Tibial nerve (tissue), 4 donors: ENCODE data around the gene NFATC3. TPM values are rescaled to one million over a fixed set of nuclear protein-coding genes. Genes with fewer than 3 reads are reported as not detected.

Experiments used
- DNase-seq, 2 donors: peaks; one replicate each; pipeline ENCODE4 v3.0.0-alpha.2; 2019; ENCODE audit warnings: low spot score in 2 of 2
- H3K27ac ChIP-seq, 4 donors: fragments of 200-600 bp; sonication (generic) in 3 of 4; one replicate each; pipeline ENCODE4 v1.5.1; 2017 to 2019; ENCODE audit warnings: mild to moderate bottlenecking in 1 of 4
- H3K27me3 ChIP-seq, 2 donors: fragments of 200-600 bp; sonication (generic) in 1 of 2; one replicate each; pipeline versions ENCODE4 v1.5.1 to v1.6.0; 2017 to 2019
- H3K36me3 ChIP-seq, 3 donors: fragments of 200-600 bp; sonication (generic); one replicate each; pipeline ENCODE4 v1.5.1; 2018 to 2019
- H3K4me1 ChIP-seq, 4 donors: fragments of 200-600 bp; sonication (generic) in 3 of 4; one replicate each; pipeline ENCODE4 v1.5.1; 2017 to 2019
- H3K4me3 ChIP-seq, 4 donors: fragments of 200-600 bp; sonication (generic) in 3 of 4; one replicate each; pipeline ENCODE4 v1.5.1; 2017 to 2019; ENCODE audit warnings: mild to moderate bottlenecking in 1 of 4, moderate library complexity in 1 of 4
- H3K9me3 ChIP-seq, 4 donors: fragments of 200-600 bp; sonication (generic) in 3 of 4; one replicate each; pipeline ENCODE4 v1.5.1; 2017 to 2019
- EP300 ChIP-seq, 2 donors: sonication (generic); formaldehyde crosslinking; IDR thresholded peaks; one replicate each; pipeline ENCODE4 v1.6.1; 2017; ENCODE audit warnings: antibody characterized with exemption in 2 of 2, mild to moderate bottlenecking in 1 of 2
- POLR2A ChIP-seq, 2 donors: fragments of 450-650 bp; IDR thresholded peaks; one replicate each; pipeline ENCODE4 v1.6.1; 2017; ENCODE audit warnings: antibody characterized with exemption in 2 of 2, mild to moderate bottlenecking in 2 of 2, moderate library complexity in 2 of 2
- WGBS, 2 donors: methylation state at CpG; one replicate each; pipeline ENCODE4 v1.1.5; 2018; 5-methylcytosine and 5-hydroxymethylcytosine counted together
- total RNA-seq, 4 donors: library from RNA; depleted of rRNA; stranded (reverse); fragments of >200 nt; gene quantifications; one replicate each; pipeline ENCODE4 v1.1.0, GENCODE V29; 2016
- TF ChIP-seq, protein P1 (sequence below), 5 experiments: fragments of 200-600 bp in 3 of 5; fragments of 450-650 bp in 2 of 5; sonication (generic) in 3 of 5; IDR thresholded peaks; one replicate each; pipeline ENCODE4 v1.5.1; 2016 to 2019; ENCODE audit warnings: antibody characterized with exemption in 5 of 5, mild to moderate bottlenecking in 3 of 5, moderate library complexity in 2 of 5

NFATC3 gene
- total RNA-seq, 4 donors from 2014 or later: 81.4 to 105 (median 97.1) TPM

GRCh38 chr16:68072038-68072695, 13.0 kb upstream of the NFATC3 start:
- 69 to 75% methylated on average over 8 to 9 of the region's 9 CpGs for WGBS, 2 donors
- peaks cover 0 to 74% (median 0%) of the 10 kb centered on the region in 3 donors for H3K36me3 ChIP-seq
- TF ChIP-seq POLR2A (IDR thresholded peaks at IDR 0.05) (no peak), EP300 (IDR thresholded peaks at IDR 0.05) (no peak)
- TF ChIP-seq, protein P1, sequence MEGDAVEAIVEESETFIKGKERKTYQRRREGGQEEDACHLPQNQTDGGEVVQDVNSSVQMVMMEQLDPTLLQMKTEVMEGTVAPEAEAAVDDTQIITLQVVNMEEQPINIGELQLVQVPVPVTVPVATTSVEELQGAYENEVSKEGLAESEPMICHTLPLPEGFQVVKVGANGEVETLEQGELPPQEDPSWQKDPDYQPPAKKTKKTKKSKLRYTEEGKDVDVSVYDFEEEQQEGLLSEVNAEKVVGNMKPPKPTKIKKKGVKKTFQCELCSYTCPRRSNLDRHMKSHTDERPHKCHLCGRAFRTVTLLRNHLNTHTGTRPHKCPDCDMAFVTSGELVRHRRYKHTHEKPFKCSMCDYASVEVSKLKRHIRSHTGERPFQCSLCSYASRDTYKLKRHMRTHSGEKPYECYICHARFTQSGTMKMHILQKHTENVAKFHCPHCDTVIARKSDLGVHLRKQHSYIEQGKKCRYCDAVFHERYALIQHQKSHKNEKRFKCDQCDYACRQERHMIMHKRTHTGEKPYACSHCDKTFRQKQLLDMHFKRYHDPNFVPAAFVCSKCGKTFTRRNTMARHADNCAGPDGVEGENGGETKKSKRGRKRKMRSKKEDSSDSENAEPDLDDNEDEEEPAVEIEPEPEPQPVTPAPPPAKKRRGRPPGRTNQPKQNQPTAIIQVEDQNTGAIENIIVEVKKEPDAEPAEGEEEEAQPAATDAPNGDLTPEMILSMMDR (IDR thresholded peaks at IDR 0.05): peak in 1 of 5 experiments; percentile 6
- H3K4me1 ChIP-seq: peaks cover 0 to 41% (median 19%) of the 10 kb centered on the region in 4 donors
- H3K27me3 ChIP-seq: no peaks in the 10 kb centered on the region
- H3K27ac ChIP-seq: peak overlapping the region in 3 of 4 donors; percentile 15 to 68 (median 53)
- H3K4me3 ChIP-seq: no peak overlapping the region
- peak; percentile 42 to 59 for DNase-seq
- H3K9me3 ChIP-seq: no peaks in the 10 kb centered on the region

DNA sequence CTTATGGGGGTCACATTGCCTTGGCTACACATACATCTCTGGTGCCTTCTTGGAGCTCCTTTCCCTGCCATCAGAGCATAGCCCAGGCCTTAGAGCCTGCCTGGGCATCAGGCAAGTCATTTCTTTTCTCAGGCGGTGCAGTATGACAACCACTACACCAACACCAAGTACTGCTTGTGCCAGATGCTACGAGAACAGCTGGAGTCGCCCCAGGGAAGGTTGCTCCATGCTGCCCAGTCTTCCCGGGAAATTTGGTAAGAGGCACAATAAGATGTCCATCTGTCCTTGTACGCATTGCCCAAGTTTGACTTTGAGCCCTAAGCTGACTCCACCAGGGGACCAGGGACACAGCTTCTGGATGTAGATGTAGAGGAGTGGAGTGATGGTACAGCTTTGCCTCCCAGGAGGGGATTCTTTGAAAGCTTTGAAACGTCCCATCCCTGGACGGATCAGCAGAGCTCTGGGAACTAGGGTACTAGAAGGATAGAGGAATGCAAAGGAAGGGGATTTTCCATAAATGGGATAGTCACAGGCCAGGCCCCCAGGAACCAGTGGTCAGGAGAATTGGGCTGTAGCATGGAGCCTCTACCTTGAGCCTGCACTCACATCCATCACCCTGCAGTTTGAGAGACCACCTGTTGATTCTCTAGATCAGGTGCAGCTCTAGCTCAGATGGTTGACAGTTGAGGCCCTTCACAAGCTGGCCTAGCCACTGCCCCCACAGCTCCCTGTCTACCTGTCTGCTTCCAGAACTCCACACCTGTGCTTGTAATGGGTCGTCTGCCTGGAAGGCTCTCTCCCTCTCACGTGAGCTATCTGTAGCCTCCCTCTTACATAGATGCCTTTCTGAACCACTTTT, 11.0 kb upstream of the NFATC3 start:
- Histone ChIP-seq H3K27me3 (no peaks in the 10 kb centered on the region), H3K4me1 (peaks cover 0 to 40% (median 21%) of the 10 kb centered on the region in 4 donors), H3K27ac (no peak overlapping the region), H3K9me3 (no peaks in the 10 kb centered on the region), H3K4me3 (no peak overlapping the region), H3K36me3 (peaks cover 0 to 85% (median 0%) of the 10 kb centered on the region in 3 donors)
- TF ChIP-seq, protein P1 (IDR thresholded peaks at IDR 0.05): no peak
- no peak for TF ChIP-seq POLR2A (IDR thresholded peaks at IDR 0.05)
- no peak for TF ChIP-seq EP300 (IDR thresholded peaks at IDR 0.05)
- 95% methylated on average over 9 of the region's 9 CpGs for WGBS, 2 donors
- DNase-seq: no peak

DNA sequence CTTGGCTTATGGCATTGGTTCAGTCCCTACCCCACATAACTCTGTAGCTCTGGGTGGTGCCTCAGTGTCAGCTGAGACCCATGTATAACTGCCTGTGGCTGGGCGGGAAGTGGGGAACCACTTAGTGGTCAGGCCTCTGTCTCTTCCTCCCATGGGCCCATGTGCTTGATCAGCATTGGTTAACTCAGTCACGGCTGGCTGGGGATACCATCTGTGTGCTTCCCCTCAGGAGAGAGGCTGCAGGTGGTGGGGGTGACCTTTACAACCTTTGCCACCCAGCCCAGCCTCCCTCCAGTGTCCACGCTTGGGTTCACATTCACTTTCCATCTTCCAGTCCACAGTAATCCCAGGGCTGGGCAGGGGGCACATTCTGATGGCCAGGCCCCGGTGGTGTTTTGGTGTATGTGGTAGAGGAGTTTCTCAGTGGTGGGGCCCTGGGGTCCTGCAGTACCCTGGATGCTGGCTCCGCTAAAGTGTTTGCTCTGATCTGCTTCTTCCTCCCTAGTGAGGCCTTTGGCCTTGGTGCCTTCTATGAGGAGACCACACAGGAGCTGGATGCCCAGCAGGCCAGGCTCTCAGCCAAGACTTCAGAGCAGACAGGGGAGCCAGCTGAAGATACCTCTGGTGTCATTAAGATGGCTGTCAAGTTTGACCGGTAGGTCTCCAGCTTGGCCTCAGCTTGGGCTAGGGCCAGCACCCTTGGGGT, 10.2 kb upstream of the NFATC3 start:
- no peak for DNase-seq
- H3K4me1 ChIP-seq: peaks cover 0 to 40% (median 24%) of the 10 kb centered on the region in 4 donors
- peaks cover 0 to 80% (median 0%) of the 10 kb centered on the region in 3 donors for H3K36me3 ChIP-seq
- WGBS, 2 donors: 88 to 89% methylated on average over 4 to 6 of the region's 6 CpGs
- peak overlapping the region in 1 of 4 donors; percentile 14 for H3K27ac ChIP-seq
- H3K27me3 ChIP-seq: no peaks in the 10 kb centered on the region
- TF ChIP-seq EP300 (IDR thresholded peaks at IDR 0.05): no peak
- no peak for TF ChIP-seq POLR2A (IDR thresholded peaks at IDR 0.05)
- TF ChIP-seq, protein P1 (IDR thresholded peaks at IDR 0.05): no peak
- H3K9me3 ChIP-seq: no peaks in the 10 kb centered on the region
- H3K4me3 ChIP-seq: no peak overlapping the region

DNA sequence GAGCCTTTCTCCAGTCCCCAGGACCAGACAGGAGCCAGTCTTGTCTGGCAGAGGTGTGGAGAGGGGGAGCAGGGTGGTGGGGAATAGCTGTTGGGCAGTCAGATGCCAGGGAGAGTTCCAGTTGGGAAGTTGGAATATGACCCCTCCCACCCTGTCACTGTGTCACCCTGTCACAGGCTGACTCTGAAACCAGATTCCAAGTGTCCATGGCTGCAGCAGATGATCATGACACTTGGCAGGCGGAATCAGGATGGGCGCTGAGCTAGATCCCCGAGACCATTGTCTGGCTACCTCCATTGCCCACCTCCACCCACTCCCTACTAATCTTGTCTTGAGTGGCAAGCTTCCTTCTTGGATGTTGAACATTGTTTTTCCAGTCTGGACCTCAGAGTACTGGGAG, 9.2 kb upstream of the NFATC3 start:
- H3K36me3 ChIP-seq: peaks cover 0 to 71% (median 0%) of the 10 kb centered on the region in 3 donors
- DNase-seq: no peak

More for the DNA sequence above, 9.2 kb upstream of the NFATC3 start:
- Histone ChIP-seq H3K27me3 (no peaks in the 10 kb centered on the region), H3K4me1 (peaks cover 0 to 46% (median 29%) of the 10 kb centered on the region in 4 donors), H3K27ac (peak overlapping the region in 1 of 4 donors; percentile 14), H3K9me3 (no peaks in the 10 kb centered on the region), H3K4me3 (no peak overlapping the region)
- 95 to 97% methylated on average over 3 of the region's 3 CpGs for WGBS, 2 donors
- TF ChIP-seq EP300 (IDR thresholded peaks at IDR 0.05): no peak
- no peak for TF ChIP-seq POLR2A (IDR thresholded peaks at IDR 0.05)
- TF ChIP-seq, protein P1 (IDR thresholded peaks at IDR 0.05): no peak
